NCI-H2081 (cell line): ENCODE data around the gene ETV3L.

Source experiments
- DNase-seq, 2 experiments: peaks; one replicate each; lab custom pipeline; 2025; lab: John Stamatoyannopoulos, UW

ETV3L gene

GRCh38 chr1:157132111-157132510, 32.5 kb upstream of the ETV3L start:
- DNase-seq, result no peak

GRCh38 chr1:157131281-157131680, 31.7 kb upstream of the ETV3L start:
- DNase-seq, result no peak

GRCh38 chr1:157124855-157125254, 25.2 kb upstream of the ETV3L start:
- no peak for DNase-seq

- DNase-seq, result no peak
These were observed 19.8 kb upstream of the ETV3L start for GRCh38 chr1:157119448-157119847.

GRCh38 chr1:157119008-157119407, 19.4 kb upstream of the ETV3L start:
- DNase-seq, result no peak

GRCh38 chr1:157117527-157118057, 18.0 kb upstream of the ETV3L start:
- DNase-seq, result no peak

- DNase-seq, result no peak
These were observed 17.1 kb upstream of the ETV3L start for GRCh38 chr1:157116737-157117103.

GRCh38 chr1:157115851-157116736, 16.5 kb upstream of the ETV3L start:
- DNase-seq, result no peak

- DNase-seq, result no peak
These were observed 15.8 kb upstream of the ETV3L start for GRCh38 chr1:157115429-157115838.

GRCh38 chr1:157114183-157115121, 14.8 kb upstream of the ETV3L start:
- no peak for DNase-seq

GRCh38 chr1:157113631-157114030, 14.0 kb upstream of the ETV3L start:
- no peak for DNase-seq

GRCh38 chr1:157113106-157113505, 13.5 kb upstream of the ETV3L start:
- DNase-seq, result no peak

- no peak for DNase-seq
These were observed 12.7 kb upstream of the ETV3L start for GRCh38 chr1:157112186-157112867.

GRCh38 chr1:157111396-157112165, 12.0 kb upstream of the ETV3L start:
- no peak for DNase-seq

GRCh38 chr1:157110686-157111085, 11.1 kb upstream of the ETV3L start:
- no peak for DNase-seq

GRCh38 chr1:157110003-157110402, 10.4 kb upstream of the ETV3L start:
- no peak for DNase-seq

GRCh38 chr1:157108448-157108847, 8.8 kb upstream of the ETV3L start:
- no peak for DNase-seq

GRCh38 chr1:157107702-157108101, 8.1 kb upstream of the ETV3L start:
- no peak for DNase-seq

- DNase-seq, result no peak
These were observed 7.2 kb upstream of the ETV3L start for GRCh38 chr1:157106813-157107189.

- DNase-seq, result no peak
These were observed 6.6 kb upstream of the ETV3L start for GRCh38 chr1:157105988-157106812.
